Natural killer cell (primary cell): ENCODE results near the gene DNAJC5G. TPM values are rescaled to one million over a fixed set of nuclear protein-coding genes. Genes with fewer than 3 reads are reported as not detected.
A peak's percentile ranks its signal among the peaks of the same experiment; 100 is the strongest.

Experiments used
- ATAC-seq, 3 donors: fragments of 150-1000 bp in 2 of 3; fragments of 200-7000 bp in 1 of 3; cut with Tn5 transposase; 1 replicate in 1 of 3; 2 replicates in 2 of 3; pipeline ENCODE4 v1.10.0; 2021; ENCODE audit warnings: mild to moderate bottlenecking in 2 of 3, moderate library complexity in 2 of 3
- DNase-seq, 2 donors: peaks; one replicate each; pipeline versions ENCODE4 v3.0.0 to v3.0.0-alpha.2; 2013 to 2021; ENCODE audit warnings: mixed read lengths in 1 of 2
- H3K27ac ChIP-seq: one replicate; pipeline ENCODE4 v1.5.1; 2013; ENCODE audit warnings: mild to moderate bottlenecking, low read length
- H3K27me3 ChIP-seq: one replicate; pipeline ENCODE4 v1.6.1; 2013; ENCODE audit warnings: low read length; ENCODE audit not compliant: control insufficient read depth, insufficient read depth
- H3K36me3 ChIP-seq: one replicate; pipeline ENCODE4 v1.6.1; 2013; ENCODE audit warnings: low read length; ENCODE audit not compliant: control insufficient read depth, insufficient read depth
- H3K4me1 ChIP-seq: one replicate; pipeline ENCODE4 v1.6.1; 2013; ENCODE audit warnings: low read length; ENCODE audit not compliant: control insufficient read depth, insufficient read depth
- H3K4me3 ChIP-seq: one replicate; pipeline ENCODE4 v1.5.1; 2013; ENCODE audit warnings: low read length
- H3K9me3 ChIP-seq: one replicate; pipeline ENCODE4 v1.6.1; 2013; ENCODE audit warnings: low read length; ENCODE audit not compliant: control insufficient read depth, insufficient read depth
- H3K27ac Mint-ChIP-seq, 2 donors: one replicate each; pipeline ENCODE4 v1.8.0; 2022; ENCODE audit warnings: mild to moderate bottlenecking in 2 of 2, mixed read lengths in 2 of 2, moderate library complexity in 1 of 2
- H3K27me3 Mint-ChIP-seq, 2 donors: one replicate each; pipeline ENCODE4 v1.8.0; 2022; ENCODE audit warnings: low read depth in 2 of 2, mixed read lengths in 2 of 2
- H3K36me3 Mint-ChIP-seq: one replicate; pipeline ENCODE4 v1.8.0; 2022; ENCODE audit warnings: mixed read lengths
- H3K4me1 Mint-ChIP-seq, 2 donors: one replicate each; pipeline ENCODE4 v1.8.0; 2022; ENCODE audit warnings: mixed read lengths in 2 of 2
- H3K4me3 Mint-ChIP-seq: one replicate; pipeline ENCODE4 v1.8.0; 2022; ENCODE audit warnings: mild to moderate bottlenecking, moderate library complexity, mixed read lengths
- H3K9me3 Mint-ChIP-seq, 2 donors: one replicate each; pipeline ENCODE4 v1.8.0; 2022; ENCODE audit warnings: mixed read lengths in 2 of 2
- CTCF ChIP-seq: fragments of 200-600 bp; IDR thresholded peaks from one replicate; pipeline ENCODE4 v1.8.0; 2022; ENCODE audit warnings: antibody characterized with exemption
- WGBS: methylation state at CpG from one replicate; pipeline ENCODE4 v1.1.7; 2013; ENCODE audit warnings: missing lambda C conversion rate; ENCODE audit not compliant: insufficient coverage; 5-methylcytosine and 5-hydroxymethylcytosine counted together
- intact Hi-C: fragments of 100-400 bp; cut with micrococcal nuclease; formaldehyde crosslinking; loops from one replicate; pipeline ENCODE4 v1.14.2; 2022
- total RNA-seq, 4 donors: library from RNA; stranded (reverse); fragments of 120-200 nt in 1 of 4; gene quantifications; one replicate each; pipeline versions ENCODE4 v1.2.3 to v1.2.4, GENCODE V29; 2013 to 2022

Gene DNAJC5G
- total RNA-seq, 3 donors from 2014 or later (not counting 1 experiment from before 2014, with no cell fraction given): not detected

- ATAC-seq (no peak), DNase-seq (peak in 1 of 2 donors; percentile 34)
- Mint-ChIP-seq H3K27me3 (no peaks in the 10 kb centered on the region), H3K36me3 (no peaks in the 10 kb centered on the region), H3K9me3 (no peaks in the 10 kb centered on the region), H3K4me3 (no peak overlapping the region), H3K4me1 (no peaks in the 10 kb centered on the region), H3K27ac (no peak overlapping the region)
- no peak for TF ChIP-seq CTCF
- H3K27ac ChIP-seq: no peak overlapping the region
- no peaks in the 10 kb centered on the region for H3K9me3 ChIP-seq
- no peaks in the 10 kb centered on the region for H3K27me3 ChIP-seq
- no peaks in the 10 kb centered on the region for H3K4me1 ChIP-seq
- intact Hi-C loops: no loop called here
- 79% methylated on average over 24 of the region's 24 CpGs for WGBS
- H3K4me3 ChIP-seq: no peak overlapping the region
- H3K36me3 ChIP-seq: peaks cover 62% of the 10 kb centered on the region
These were observed 33.2 kb upstream of the DNAJC5G start for GRCh38 chr2:27241761-27242613.

GRCh38 chr2:27242614-27242951, 32.6 kb upstream of the DNAJC5G start:
- WGBS: 97% methylated on average over 16 of the region's 16 CpGs
- DNase-seq (no peak), ATAC-seq (no peak)
- Mint-ChIP-seq H3K4me3 (no peak overlapping the region), H3K27ac (no peak overlapping the region), H3K36me3 (no peaks in the 10 kb centered on the region), H3K9me3 (no peaks in the 10 kb centered on the region), H3K27me3 (no peaks in the 10 kb centered on the region), H3K4me1 (no peaks in the 10 kb centered on the region)
- intact Hi-C loops: no loop called here
- peaks cover 56% of the 10 kb centered on the region for H3K36me3 ChIP-seq
- no peak overlapping the region for H3K4me3 ChIP-seq
- H3K27me3 ChIP-seq: no peaks in the 10 kb centered on the region
- no peaks in the 10 kb centered on the region for H3K4me1 ChIP-seq
- TF ChIP-seq CTCF: no peak
- H3K27ac ChIP-seq: no peak overlapping the region
- H3K9me3 ChIP-seq: no peaks in the 10 kb centered on the region

GRCh38 chr2:27243391-27244130, 31.7 kb upstream of the DNAJC5G start:
- TF ChIP-seq CTCF: no peak
- intact Hi-C loops: no loop called here
- Mint-ChIP-seq H3K36me3 (no peaks in the 10 kb centered on the region), H3K27ac (no peak overlapping the region), H3K9me3 (no peaks in the 10 kb centered on the region), H3K27me3 (no peaks in the 10 kb centered on the region), H3K4me3 (no peak overlapping the region), H3K4me1 (no peaks in the 10 kb centered on the region)
- no peak overlapping the region for H3K4me3 ChIP-seq
- DNase-seq (no peak), ATAC-seq (no peak)
- H3K9me3 ChIP-seq: no peaks in the 10 kb centered on the region
- H3K36me3 ChIP-seq: peaks cover 47% of the 10 kb centered on the region
- H3K27ac ChIP-seq: no peak overlapping the region
- H3K4me1 ChIP-seq: no peaks in the 10 kb centered on the region
- 96% methylated on average over 19 of the region's 19 CpGs for WGBS
- H3K27me3 ChIP-seq: no peaks in the 10 kb centered on the region
